Ovary (tissue), 9 donors: ENCODE measurements around the gene PTPRN2. TPM values are rescaled to one million over a fixed set of nuclear protein-coding genes. Genes with fewer than 3 reads are reported as not detected.

Source experiments
- DNase-seq, 5 donors: peaks; one replicate each; pipeline ENCODE4 v3.0.0-alpha.2; 2019 to 2020
- H3K27ac ChIP-seq, 2 donors: fragments of 200-600 bp; one replicate each; pipeline versions ENCODE4 v1.5.1 to v1.8.0; 2019 to 2022
- H3K27me3 ChIP-seq: fragments of 200-600 bp; one replicate; pipeline ENCODE4 v1.8.0; 2022
- H3K36me3 ChIP-seq: fragments of 200-600 bp; sonication (generic); one replicate; pipeline ENCODE4 v1.5.1; 2019
- H3K4me1 ChIP-seq: one replicate; pipeline ENCODE4 v1.8.1; 2013; ENCODE audit warnings: mild to moderate bottlenecking, moderate library complexity; ENCODE audit not compliant: insufficient read depth
- H3K4me3 ChIP-seq: fragments of 200-600 bp; sonication (generic); one replicate; pipeline ENCODE4 v1.5.1; 2017
- H3K9me3 ChIP-seq, 2 donors: fragments of 200-600 bp in 1 of 2; sonication (generic) in 1 of 2; one replicate each; pipeline versions ENCODE4 v1.5.1 to v1.8.1; 2013 to 2019; ENCODE audit warnings: mild to moderate bottlenecking in 1 of 2, moderate library complexity in 1 of 2
- EP300 ChIP-seq: sonication (generic); formaldehyde crosslinking; IDR thresholded peaks from one replicate; pipeline ENCODE4 v1.6.1; 2017; ENCODE audit warnings: antibody characterized with exemption
- POLR2A ChIP-seq: fragments of 450-650 bp; IDR thresholded peaks from one replicate; pipeline ENCODE4 v1.6.1; 2017; ENCODE audit warnings: antibody characterized with exemption, mild to moderate bottlenecking, moderate library complexity
- WGBS, 3 donors: extraction: QIAGEN DNeasy Blood & Tissue Kit in 1 of 3; methylation state at CpG; one replicate each; pipeline versions ENCODE4 v1.1.5 to v1.1.7; 2013 to 2017; 5-methylcytosine and 5-hydroxymethylcytosine counted together
- intact Hi-C, 4 donors: fragments of 100-400 bp; cut with DNase I; formaldehyde crosslinking; loops; one replicate each; pipeline versions ENCODE4 v1.11.0 to v1.15.1; 2022 to 2023
- polyA plus RNA-seq, 2 donors: library from polyadenylated mRNA; stranded (reverse); fragments of 200-250 nt in 1 of 2; fragments of 350-450 nt in 1 of 2; fragmentation: Illumina TruSeq in 1 of 2; extraction: RNeasy Lipid Tissue Mini Kit (QIAGEN cat#74804) in 1 of 2; gene quantifications; one replicate each; pipeline ENCODE4 v1.2.3, GENCODE V29; 2013 to 2014
- total RNA-seq, 7 donors: library from RNA; depleted of rRNA in 2 of 7; stranded (reverse); fragments of >200 nt in 2 of 7; fragmentation: NEBNext Ultra II Directional in 3 of 7; extraction: Animal tissue kit (Norgen Biotek cat#: 25700) in 3 of 7; gene quantifications; one replicate each; pipeline versions ENCODE4 v1.1.0 to v1.2.4, GENCODE V29; 2016 to 2023
- TF ChIP-seq, protein P1 (sequence below), 3 donors: fragments of 450-650 bp in 2 of 3; fragments of 200-600 bp in 1 of 3; IDR thresholded peaks; one replicate each; pipeline versions ENCODE4 v1.5.1 to v1.8.0; 2016 to 2022; ENCODE audit warnings: antibody characterized with exemption in 3 of 3, mild to moderate bottlenecking in 1 of 3
- donor health status: DM: no; HTN: no; CAD: no; lungs with moderate emphysema.
- donor health status: DM: no; HTN: no; CAD: no.
- donor health status: Bipolar disorder and iron deficiency.
- donor health status: DM: yes; HTN: yes; CAD: no.
- donor health status: DM: no; HTN: no; CAD: no.
- donor health status: DM: yes; HTN: yes; CAD: no.

The PTPRN2 gene
- total and polyA plus RNA-seq, 9 donors = 3.5 to 11.1 (median 5.9) TPM

GRCh38 chr7:157575777-157576176 is 1011.8 kb downstream of the PTPRN2 start:
- intact Hi-C loops = no loop called here
- Histone ChIP-seq H3K27ac (no peak overlapping the region), H3K36me3 (no peaks in the 10 kb centered on the region), H3K9me3 (no peaks in the 10 kb centered on the region), H3K4me3 (no peak overlapping the region), H3K27me3 (no peaks in the 10 kb centered on the region), H3K4me1 (no peaks in the 10 kb centered on the region)
- no peak for DNase-seq
- TF ChIP-seq, protein P1, sequence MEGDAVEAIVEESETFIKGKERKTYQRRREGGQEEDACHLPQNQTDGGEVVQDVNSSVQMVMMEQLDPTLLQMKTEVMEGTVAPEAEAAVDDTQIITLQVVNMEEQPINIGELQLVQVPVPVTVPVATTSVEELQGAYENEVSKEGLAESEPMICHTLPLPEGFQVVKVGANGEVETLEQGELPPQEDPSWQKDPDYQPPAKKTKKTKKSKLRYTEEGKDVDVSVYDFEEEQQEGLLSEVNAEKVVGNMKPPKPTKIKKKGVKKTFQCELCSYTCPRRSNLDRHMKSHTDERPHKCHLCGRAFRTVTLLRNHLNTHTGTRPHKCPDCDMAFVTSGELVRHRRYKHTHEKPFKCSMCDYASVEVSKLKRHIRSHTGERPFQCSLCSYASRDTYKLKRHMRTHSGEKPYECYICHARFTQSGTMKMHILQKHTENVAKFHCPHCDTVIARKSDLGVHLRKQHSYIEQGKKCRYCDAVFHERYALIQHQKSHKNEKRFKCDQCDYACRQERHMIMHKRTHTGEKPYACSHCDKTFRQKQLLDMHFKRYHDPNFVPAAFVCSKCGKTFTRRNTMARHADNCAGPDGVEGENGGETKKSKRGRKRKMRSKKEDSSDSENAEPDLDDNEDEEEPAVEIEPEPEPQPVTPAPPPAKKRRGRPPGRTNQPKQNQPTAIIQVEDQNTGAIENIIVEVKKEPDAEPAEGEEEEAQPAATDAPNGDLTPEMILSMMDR (IDR thresholded peaks at IDR 0.05) = no peak
- no peak for TF ChIP-seq POLR2A
- TF ChIP-seq EP300 = no peak
- WGBS, 3 donors = 85 to 93% (median 87%) methylated on average over 5 of the region's 5 CpGs

DNA sequence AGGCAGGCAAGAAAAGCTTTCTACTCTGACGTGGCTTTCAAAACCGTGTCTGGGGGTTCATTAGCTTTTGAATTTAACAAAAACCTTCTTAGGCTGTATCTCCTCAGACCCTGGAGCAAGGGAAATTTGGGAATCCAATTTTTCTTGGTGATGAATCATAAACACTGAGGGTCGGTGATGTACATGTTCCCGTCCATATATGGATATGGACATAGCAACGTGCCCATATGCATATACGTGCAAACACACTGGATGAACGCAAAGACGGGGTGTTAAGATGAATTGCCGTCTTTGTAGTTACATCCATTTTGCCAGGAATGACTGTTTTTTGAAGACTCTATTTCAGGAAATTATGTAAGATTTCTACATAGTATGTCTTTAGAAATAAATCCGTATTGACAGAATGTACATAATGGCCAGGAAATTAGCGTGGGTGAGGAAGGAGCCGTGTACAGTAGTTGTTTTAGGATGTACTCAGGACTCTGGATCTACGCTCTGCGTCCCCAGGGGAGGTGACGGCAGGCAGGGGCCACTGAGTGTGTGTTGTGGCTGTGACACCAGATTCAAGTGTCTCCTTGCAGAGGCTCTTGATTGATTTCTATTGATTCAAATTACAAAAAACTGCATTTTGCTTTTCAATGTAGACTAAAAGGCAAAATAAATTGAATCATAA is 1012.6 kb downstream of the PTPRN2 start:
- intact Hi-C loops = no loop called here
- TF ChIP-seq EP300 = no peak
- TF ChIP-seq, protein P1 (IDR thresholded peaks at IDR 0.05) = no peak
- no peak for TF ChIP-seq POLR2A
- WGBS, 3 donors = 88 to 90% (median 89%) methylated on average over 15 of the region's 15 CpGs
- Histone ChIP-seq H3K4me3 (no peak overlapping the region), H3K9me3 (no peaks in the 10 kb centered on the region), H3K27ac (no peak overlapping the region), H3K36me3 (no peaks in the 10 kb centered on the region), H3K27me3 (no peaks in the 10 kb centered on the region), H3K4me1 (no peaks in the 10 kb centered on the region)
- no peak for DNase-seq

DNA sequence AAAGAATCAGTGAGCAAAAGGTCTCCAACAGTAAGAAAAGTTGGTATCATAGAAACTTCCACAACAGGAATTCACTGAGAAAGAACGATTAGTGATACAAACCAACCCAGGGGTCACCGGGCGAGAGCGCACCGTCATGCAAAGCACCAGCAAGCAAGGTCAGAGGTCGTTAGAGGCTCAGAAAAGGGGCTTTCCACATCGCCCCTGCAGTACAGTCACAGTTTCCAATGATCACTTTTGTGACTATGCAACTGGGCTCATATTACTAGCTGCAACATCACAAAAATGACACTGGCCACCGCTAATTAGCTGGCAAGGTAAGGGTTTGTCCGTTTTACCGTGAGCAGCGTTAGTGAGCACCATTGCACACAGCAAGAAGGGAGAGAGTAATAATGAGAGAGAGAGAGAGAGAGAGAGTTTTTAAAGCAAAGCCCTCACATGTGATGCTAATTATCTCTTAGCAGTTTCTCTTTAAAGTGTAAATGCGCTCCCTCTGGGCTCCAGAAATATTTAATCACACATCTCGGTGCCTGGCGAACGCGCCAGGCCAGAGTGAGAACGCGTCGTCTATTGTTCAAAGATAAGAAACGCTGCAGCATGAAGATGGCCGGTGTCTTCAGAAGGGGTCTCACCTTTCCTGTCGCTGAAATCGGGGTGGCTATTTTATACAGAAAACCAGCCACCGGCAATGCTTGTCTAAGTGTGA is 1013.4 kb downstream of the PTPRN2 start:
- DNase-seq = no peak

GRCh38 chr7:157573244-157573643 is 1014.4 kb downstream of the PTPRN2 start:
- Histone ChIP-seq H3K4me3 (no peak overlapping the region), H3K27ac (no peak overlapping the region), H3K27me3 (no peaks in the 10 kb centered on the region), H3K36me3 (no peaks in the 10 kb centered on the region), H3K4me1 (peaks cover 1% of the 10 kb centered on the region), H3K9me3 (no peaks in the 10 kb centered on the region)
- TF ChIP-seq, protein P1 (IDR thresholded peaks at IDR 0.05) = no peak
- TF ChIP-seq POLR2A (no peak), EP300 (no peak)
- 88 to 96% (median 90%) methylated on average over 5 of the region's 5 CpGs for WGBS, 3 donors
- no peak for DNase-seq
- intact Hi-C loops = no loop called here

More for the DNA sequence above, 1013.4 kb downstream of the PTPRN2 start:
- Histone ChIP-seq H3K36me3 (no peaks in the 10 kb centered on the region), H3K4me1 (no peaks in the 10 kb centered on the region), H3K27me3 (no peaks in the 10 kb centered on the region), H3K4me3 (no peak overlapping the region), H3K9me3 (no peaks in the 10 kb centered on the region), H3K27ac (no peak overlapping the region)
- no peak for TF ChIP-seq POLR2A
- TF ChIP-seq, protein P1 (IDR thresholded peaks at IDR 0.05) = no peak
- no peak for TF ChIP-seq EP300
- 75 to 80% (median 77%) methylated on average over 24 of the region's 24 CpGs for WGBS, 3 donors
- intact Hi-C loops = no loop called here
